Uterus (tissue), 2 donors: ENCODE measurements around the gene NCBP3.

Experiments used
- POLR2A ChIP-seq, 2 donors: fragments of 450-650 bp; IDR thresholded peaks; one replicate each; pipeline ENCODE4 v1.6.1; 2016; ENCODE audit warnings: antibody characterized with exemption in 2 of 2, mild to moderate bottlenecking in 1 of 2, moderate library complexity in 1 of 2
- TF ChIP-seq, protein P1 (sequence below), 4 experiments: fragments of 200-600 bp in 2 of 4; fragments of 450-650 bp in 2 of 4; sonication (generic) in 2 of 4; IDR thresholded peaks; one replicate each; pipeline ENCODE4 v1.5.1; 2016 to 2019; ENCODE audit warnings: antibody characterized with exemption in 4 of 4, mild to moderate bottlenecking in 2 of 4, moderate library complexity in 1 of 4

DNA sequence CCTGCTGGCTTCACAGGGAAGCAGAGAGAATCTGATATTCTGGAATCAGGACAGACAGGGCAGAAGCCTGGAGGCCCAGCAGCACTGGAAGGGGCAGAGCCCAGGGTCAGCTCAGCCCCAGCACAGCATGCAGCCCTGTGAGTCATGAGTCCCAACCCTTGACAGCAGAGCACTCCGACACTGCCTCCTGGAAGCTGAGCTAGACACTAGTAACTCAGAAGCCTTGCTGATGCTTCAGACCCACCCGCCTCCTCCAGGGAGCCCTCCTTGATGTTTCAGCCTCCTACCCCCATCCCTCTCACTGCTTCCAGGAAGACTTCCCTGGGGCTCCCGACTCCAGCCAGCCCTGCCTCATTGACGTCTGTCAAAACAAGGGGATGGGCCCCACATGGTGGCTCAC is 39.9 kb upstream of the NCBP3 start:
- TF ChIP-seq, protein P1, sequence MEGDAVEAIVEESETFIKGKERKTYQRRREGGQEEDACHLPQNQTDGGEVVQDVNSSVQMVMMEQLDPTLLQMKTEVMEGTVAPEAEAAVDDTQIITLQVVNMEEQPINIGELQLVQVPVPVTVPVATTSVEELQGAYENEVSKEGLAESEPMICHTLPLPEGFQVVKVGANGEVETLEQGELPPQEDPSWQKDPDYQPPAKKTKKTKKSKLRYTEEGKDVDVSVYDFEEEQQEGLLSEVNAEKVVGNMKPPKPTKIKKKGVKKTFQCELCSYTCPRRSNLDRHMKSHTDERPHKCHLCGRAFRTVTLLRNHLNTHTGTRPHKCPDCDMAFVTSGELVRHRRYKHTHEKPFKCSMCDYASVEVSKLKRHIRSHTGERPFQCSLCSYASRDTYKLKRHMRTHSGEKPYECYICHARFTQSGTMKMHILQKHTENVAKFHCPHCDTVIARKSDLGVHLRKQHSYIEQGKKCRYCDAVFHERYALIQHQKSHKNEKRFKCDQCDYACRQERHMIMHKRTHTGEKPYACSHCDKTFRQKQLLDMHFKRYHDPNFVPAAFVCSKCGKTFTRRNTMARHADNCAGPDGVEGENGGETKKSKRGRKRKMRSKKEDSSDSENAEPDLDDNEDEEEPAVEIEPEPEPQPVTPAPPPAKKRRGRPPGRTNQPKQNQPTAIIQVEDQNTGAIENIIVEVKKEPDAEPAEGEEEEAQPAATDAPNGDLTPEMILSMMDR (IDR thresholded peaks at IDR 0.05): no peak
- no peak for TF ChIP-seq POLR2A (IDR thresholded peaks at IDR 0.05)
